CD4-positive, alpha-beta T cell (primary cell): ENCODE data around the gene ETFA. TPM values are rescaled to one million over a fixed set of nuclear protein-coding genes. Genes with fewer than 3 reads are reported as not detected.
"Not testable (repeated sequence)": the region's sequence is repeated elsewhere in the genome, so short reads cannot be mapped to it uniquely, and the experiment has no call there.

Experiments
- ATAC-seq: fragments of 200-7000 bp; cut with Tn5 transposase; one replicate; pipeline ENCODE4 v1.10.0; 2022; ENCODE audit warnings: mild to moderate bottlenecking; ENCODE audit not compliant: poor library complexity
- CTCF ChIA-PET: fragments of 350-600 bp; sonication (Branson Sonifier 250); formaldehyde crosslinking; loops from one replicate; lab custom pipeline; 2021; ENCODE audit warnings: antibody characterized with exemption, inconsistent platforms; lab: Charles Lee
- POLR2A ChIA-PET: fragments of 350-600 bp; sonication (Branson Sonifier 250); formaldehyde crosslinking; loops from one replicate; lab custom pipeline; 2021; ENCODE audit warnings: antibody characterized with exemption, inconsistent platforms; lab: Charles Lee
- DNase-seq, 14 experiments: peaks; one replicate each; pipeline ENCODE4 v3.0.0-alpha.2; 2013 to 2020; ENCODE audit warnings: mixed read lengths in 2 of 14
- H3K27ac ChIP-seq, 2 donors: one replicate each; pipeline versions ENCODE4 v1.5.1 to v1.7.0; 2013; ENCODE audit warnings: low read length in 2 of 2, low read depth in 1 of 2, mild to moderate bottlenecking in 1 of 2
- H3K27me3 ChIP-seq, 2 experiments: 1 replicate in 1 of 2; 2 replicates in 1 of 2; pipeline versions ENCODE4 v1.6.1 to v1.7.0; 2013; ENCODE audit warnings: low read length in 2 of 2, control low read depth in 1 of 2, mild to moderate bottlenecking in 1 of 2, moderate library complexity in 1 of 2; ENCODE audit not compliant: insufficient read depth in 2 of 2, control insufficient read depth in 1 of 2
- H3K36me3 ChIP-seq: one replicate; pipeline ENCODE4 v1.6.1; 2013; ENCODE audit warnings: low read length, control low read depth; ENCODE audit not compliant: insufficient read depth
- H3K4me1 ChIP-seq: one replicate; pipeline ENCODE4 v1.6.1; 2013; ENCODE audit warnings: low read length, control low read depth; ENCODE audit not compliant: insufficient read depth
- H3K4me3 ChIP-seq: one replicate; pipeline ENCODE4 v1.5.1; 2013; ENCODE audit warnings: mild to moderate bottlenecking, low read length, moderate library complexity
- H3K9me3 ChIP-seq, 2 experiments: 1 replicate in 1 of 2; 2 replicates in 1 of 2; pipeline versions ENCODE4 v1.6.1 to v1.7.0; 2013; ENCODE audit warnings: low read length in 2 of 2, mild to moderate bottlenecking in 2 of 2, control low read depth in 1 of 2, moderate library complexity in 1 of 2; ENCODE audit not compliant: control insufficient read depth in 1 of 2, insufficient read depth in 1 of 2
- H3K27ac Mint-ChIP-seq: one replicate; pipeline ENCODE4 v1.8.0; 2020; ENCODE audit warnings: mixed read lengths
- H3K27me3 Mint-ChIP-seq: one replicate; pipeline ENCODE4 v1.8.0; 2021; ENCODE audit warnings: mixed read lengths
- H3K36me3 Mint-ChIP-seq: one replicate; pipeline ENCODE4 v1.8.0; 2021; ENCODE audit warnings: low read depth, mixed read lengths
- H3K4me1 Mint-ChIP-seq: one replicate; pipeline ENCODE4 v1.8.0; 2021; ENCODE audit warnings: low read depth, mixed read lengths
- H3K4me3 Mint-ChIP-seq: one replicate; pipeline ENCODE4 v1.8.0; 2020; ENCODE audit warnings: mild to moderate bottlenecking, mixed read lengths
- H3K9me3 Mint-ChIP-seq: one replicate; pipeline ENCODE4 v1.8.0; 2020; ENCODE audit warnings: mixed read lengths
- intact Hi-C, 2 experiments: fragments of 100-400 bp; cut with DNase I in 1 of 2; cut with micrococcal nuclease in 1 of 2; formaldehyde crosslinking; loops; one replicate each; pipeline versions ENCODE4 v1.15.1 to v1.9.0; 2023 to 2025; cut with DNase I, micrococcal nuclease
- total RNA-seq, 174 experiments: library from RNA in 2 of 174; stranded (reverse) in 2 of 174; gene quantifications; one replicate each; pipeline ENCODE4 v1.2.3 and lab custom pipeline; 2021 to 2026
- TF ChIP-seq, protein P1 (sequence below): fragments of 200-600 bp; IDR thresholded peaks from one replicate; pipeline ENCODE4 v1.8.0; 2022; ENCODE audit warnings: antibody characterized with exemption, mild to moderate bottlenecking

Gene ETFA
- total RNA-seq, 2 experiments from 2014 or later: 11.4 to 15.2 TPM

DNA sequence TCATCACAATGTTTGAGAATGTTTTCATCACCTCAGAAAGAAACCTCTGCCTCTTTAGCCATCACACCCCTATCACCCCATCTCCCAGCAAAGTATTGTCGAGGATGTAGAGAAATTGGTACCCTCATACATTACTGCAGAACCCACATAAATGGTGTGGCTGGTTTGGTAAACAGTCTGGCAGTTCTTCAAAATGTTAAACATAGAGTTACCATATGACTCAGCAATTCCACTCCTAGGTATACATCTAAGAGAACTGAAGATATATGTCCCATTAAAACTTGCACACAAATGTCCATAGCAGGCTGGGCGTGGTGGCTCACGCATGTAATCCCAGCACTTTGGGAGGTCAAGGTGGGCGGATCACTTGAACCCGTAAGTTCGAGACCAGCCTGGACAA, 8.7 kb upstream of the ETFA start:
- Histone ChIP-seq H3K9me3 (no peaks in the 10 kb centered on the region), H3K27me3 (peaks cover 8 to 14% of the 10 kb centered on the region in 2 experiments), H3K4me1 (no peaks in the 10 kb centered on the region), H3K36me3 (no peaks in the 10 kb centered on the region), H3K4me3 (no peak overlapping the region), H3K27ac (no peak overlapping the region)
- H3K4me1 Mint-ChIP-seq: no peaks in the 10 kb centered on the region
- ChIA-PET POLR2A (no interaction called here), CTCF (no interaction called here)
- intact Hi-C loops: loop anchor here in 1 of 2 experiments (10.0 kb wide), 1 partner anchor 765 kb away; no protein-coding TSS in a partner anchor
- no peak overlapping the region for H3K4me3 Mint-ChIP-seq
- TF ChIP-seq, protein P1, sequence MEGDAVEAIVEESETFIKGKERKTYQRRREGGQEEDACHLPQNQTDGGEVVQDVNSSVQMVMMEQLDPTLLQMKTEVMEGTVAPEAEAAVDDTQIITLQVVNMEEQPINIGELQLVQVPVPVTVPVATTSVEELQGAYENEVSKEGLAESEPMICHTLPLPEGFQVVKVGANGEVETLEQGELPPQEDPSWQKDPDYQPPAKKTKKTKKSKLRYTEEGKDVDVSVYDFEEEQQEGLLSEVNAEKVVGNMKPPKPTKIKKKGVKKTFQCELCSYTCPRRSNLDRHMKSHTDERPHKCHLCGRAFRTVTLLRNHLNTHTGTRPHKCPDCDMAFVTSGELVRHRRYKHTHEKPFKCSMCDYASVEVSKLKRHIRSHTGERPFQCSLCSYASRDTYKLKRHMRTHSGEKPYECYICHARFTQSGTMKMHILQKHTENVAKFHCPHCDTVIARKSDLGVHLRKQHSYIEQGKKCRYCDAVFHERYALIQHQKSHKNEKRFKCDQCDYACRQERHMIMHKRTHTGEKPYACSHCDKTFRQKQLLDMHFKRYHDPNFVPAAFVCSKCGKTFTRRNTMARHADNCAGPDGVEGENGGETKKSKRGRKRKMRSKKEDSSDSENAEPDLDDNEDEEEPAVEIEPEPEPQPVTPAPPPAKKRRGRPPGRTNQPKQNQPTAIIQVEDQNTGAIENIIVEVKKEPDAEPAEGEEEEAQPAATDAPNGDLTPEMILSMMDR: no peak
- peaks cover 38% of the 10 kb centered on the region for H3K27me3 Mint-ChIP-seq
- no peak overlapping the region for H3K27ac Mint-ChIP-seq
- no peaks in the 10 kb centered on the region for H3K36me3 Mint-ChIP-seq
- DNase-seq: no peak
- ATAC-seq: no peak
- H3K9me3 Mint-ChIP-seq: no peaks in the 10 kb centered on the region

DNA sequence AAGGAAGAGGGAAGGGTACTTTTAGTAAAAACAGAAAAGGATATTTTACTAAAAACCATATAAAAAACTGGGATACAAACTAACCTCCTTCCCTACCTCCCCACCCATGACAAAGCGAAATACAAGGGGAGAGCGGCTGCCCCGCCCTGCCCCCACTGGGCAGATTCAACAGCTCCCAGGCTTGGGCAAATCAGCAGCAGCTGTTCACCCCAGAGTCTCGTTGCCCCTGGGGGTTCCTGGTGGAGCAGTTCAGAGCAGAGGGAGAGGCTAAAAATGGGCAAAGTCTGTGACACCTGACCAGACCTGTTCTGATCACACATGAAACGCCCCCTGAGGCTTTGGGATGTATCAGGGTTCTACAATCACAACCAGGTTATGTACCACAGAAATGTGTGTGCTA, 2.5 kb upstream of the ETFA start:
- ChIA-PET CTCF (no interaction called here), POLR2A (no interaction called here)
- TF ChIP-seq, protein P1: no peak
- no peaks in the 10 kb centered on the region for H3K9me3 Mint-ChIP-seq
- H3K4me3 ChIP-seq: no peak overlapping the region
- peaks cover 21% of the 10 kb centered on the region for H3K4me1 Mint-ChIP-seq
- H3K4me1 ChIP-seq: peaks cover 15% of the 10 kb centered on the region
- H3K27ac ChIP-seq: no peak overlapping the region
- ATAC-seq (no peak), DNase-seq (no peak)
- peaks cover 0 to 4% of the 10 kb centered on the region in 2 experiments for H3K27me3 ChIP-seq
- no peaks in the 10 kb centered on the region for H3K27me3 Mint-ChIP-seq
- intact Hi-C loops: no loop called here
- H3K27ac Mint-ChIP-seq: no peak overlapping the region
- H3K4me3 Mint-ChIP-seq: peak overlapping the region; percentile 49
- H3K36me3 ChIP-seq: no peaks in the 10 kb centered on the region
- H3K36me3 Mint-ChIP-seq: no peaks in the 10 kb centered on the region
- H3K9me3 ChIP-seq: no peaks in the 10 kb centered on the region

DNA sequence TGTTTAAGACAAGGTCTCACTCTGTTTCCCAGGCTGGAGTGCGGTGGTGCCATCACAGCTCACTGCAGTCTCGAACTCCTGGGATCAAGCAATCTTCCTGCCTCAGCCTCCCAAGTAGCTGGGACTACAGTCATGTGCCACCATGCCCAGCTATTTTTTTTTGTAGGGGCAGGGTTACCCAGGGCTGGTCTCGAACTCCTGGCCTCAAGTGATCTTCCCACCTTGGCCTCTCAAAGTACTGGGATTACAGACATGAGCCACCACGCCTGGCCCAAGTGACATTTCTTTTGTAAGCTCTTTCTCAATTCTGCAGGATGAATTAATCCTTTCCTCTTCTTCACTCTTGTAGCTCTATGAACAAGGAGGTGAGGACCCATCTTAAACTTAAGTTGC, 1.9 kb upstream of the ETFA start:
- H3K36me3 ChIP-seq, H3K27me3 Mint-ChIP-seq, H3K27ac Mint-ChIP-seq, H3K9me3 ChIP-seq, H3K27ac ChIP-seq, CTCF ChIA-PET, H3K4me3 ChIP-seq, H3K27me3 ChIP-seq, DNase-seq, H3K36me3 Mint-ChIP-seq, intact Hi-C loops, ATAC-seq, H3K9me3 Mint-ChIP-seq: not testable (repeated sequence)
- peaks cover 15% of the 10 kb centered on the region for H3K4me1 ChIP-seq
- POLR2A ChIA-PET: interaction anchor here (1.0 kb wide), 1 partner anchor 27 kb away, joined by 3 read pairs; no protein-coding TSS in a partner anchor
- Mint-ChIP-seq H3K4me3 (peak overlapping the region; percentile 93), H3K4me1 (peaks cover 26% of the 10 kb centered on the region)
